Measurements from ENCODE around the gene KRTAP9-2.

DNA sequence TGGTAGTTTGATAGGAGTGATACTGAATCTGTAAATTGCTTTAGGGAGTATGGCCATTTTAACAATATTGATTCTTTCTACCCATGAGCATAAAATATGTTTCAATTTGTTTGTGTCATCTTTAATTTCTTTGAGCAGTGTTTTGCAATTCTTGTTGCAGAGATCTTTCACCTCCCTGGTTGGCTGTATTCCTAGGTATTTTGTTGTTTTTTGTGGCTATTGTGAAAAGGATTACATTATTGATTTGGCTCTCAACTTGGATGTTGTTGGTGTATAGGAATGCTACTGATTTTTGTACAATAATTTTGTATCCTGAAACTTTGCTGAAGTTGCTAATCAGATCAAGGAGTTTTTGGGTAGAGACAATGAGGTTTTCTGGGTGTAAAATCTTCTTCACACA is 32.0 kb downstream of the KRTAP9-2 start:
- TF ChIP-seq, protein P1, sequence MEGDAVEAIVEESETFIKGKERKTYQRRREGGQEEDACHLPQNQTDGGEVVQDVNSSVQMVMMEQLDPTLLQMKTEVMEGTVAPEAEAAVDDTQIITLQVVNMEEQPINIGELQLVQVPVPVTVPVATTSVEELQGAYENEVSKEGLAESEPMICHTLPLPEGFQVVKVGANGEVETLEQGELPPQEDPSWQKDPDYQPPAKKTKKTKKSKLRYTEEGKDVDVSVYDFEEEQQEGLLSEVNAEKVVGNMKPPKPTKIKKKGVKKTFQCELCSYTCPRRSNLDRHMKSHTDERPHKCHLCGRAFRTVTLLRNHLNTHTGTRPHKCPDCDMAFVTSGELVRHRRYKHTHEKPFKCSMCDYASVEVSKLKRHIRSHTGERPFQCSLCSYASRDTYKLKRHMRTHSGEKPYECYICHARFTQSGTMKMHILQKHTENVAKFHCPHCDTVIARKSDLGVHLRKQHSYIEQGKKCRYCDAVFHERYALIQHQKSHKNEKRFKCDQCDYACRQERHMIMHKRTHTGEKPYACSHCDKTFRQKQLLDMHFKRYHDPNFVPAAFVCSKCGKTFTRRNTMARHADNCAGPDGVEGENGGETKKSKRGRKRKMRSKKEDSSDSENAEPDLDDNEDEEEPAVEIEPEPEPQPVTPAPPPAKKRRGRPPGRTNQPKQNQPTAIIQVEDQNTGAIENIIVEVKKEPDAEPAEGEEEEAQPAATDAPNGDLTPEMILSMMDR (conservative IDR thresholded peaks at IDR 0.05) = no peak
- no peak for TF ChIP-seq ZFX (IDR thresholded peaks at IDR 0.05)
